GM19397 (cell line): ENCODE measurements around the gene ARL4C.

Experiments used
- ATAC-seq: cut with Tn5 transposase; IDR thresholded peaks from one replicate; pipeline ENCODE4 v1.9.1; 2021; ENCODE audit warnings: mild to moderate bottlenecking, moderate library complexity; ENCODE audit not compliant: unreplicated experiment

ARL4C gene, protein sequence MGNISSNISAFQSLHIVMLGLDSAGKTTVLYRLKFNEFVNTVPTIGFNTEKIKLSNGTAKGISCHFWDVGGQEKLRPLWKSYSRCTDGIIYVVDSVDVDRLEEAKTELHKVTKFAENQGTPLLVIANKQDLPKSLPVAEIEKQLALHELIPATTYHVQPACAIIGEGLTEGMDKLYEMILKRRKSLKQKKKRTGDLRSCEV

DNA sequence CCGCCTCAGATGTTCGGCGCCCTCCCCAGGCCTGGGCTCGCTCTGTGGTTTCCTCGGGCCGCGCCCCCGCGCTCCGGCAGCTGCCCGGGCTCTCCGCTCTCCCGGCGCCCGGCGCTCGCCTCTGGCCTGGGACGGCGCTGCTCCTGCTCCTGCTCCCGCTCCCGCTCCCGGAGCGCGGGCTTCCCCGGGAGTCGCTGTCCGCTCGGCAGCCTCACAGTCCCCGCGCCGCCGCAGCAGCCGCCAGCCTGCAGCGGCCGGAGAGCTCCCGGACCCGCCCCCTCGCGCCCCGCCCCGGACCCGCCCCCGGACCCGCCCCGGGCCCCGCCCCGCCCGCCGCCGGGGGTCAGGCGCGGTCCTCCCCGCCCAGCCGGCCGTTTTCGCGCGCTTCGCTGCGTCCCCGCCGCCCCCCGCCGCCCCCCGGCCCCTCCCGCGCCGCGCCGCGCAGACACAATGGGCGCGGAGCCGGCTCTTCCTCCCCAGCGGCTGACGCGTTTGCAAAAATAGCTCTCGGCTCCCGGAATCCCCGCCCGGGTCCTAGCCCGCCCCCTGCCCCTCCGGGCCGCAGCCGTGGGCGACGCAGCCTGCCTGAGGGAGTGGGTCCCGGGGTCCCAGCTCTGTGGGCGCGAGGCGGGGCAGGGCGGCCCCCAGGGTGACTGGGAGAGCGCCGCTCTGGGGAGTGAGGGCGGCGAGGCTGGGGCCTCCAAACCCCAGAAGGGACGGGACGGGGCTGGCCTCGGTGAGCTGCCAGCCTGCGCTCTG lies at the start of gene ARL4C:
Gene ARL4C, minus strand, starts transcription at position 247 of the 759 bp plus-strand sequence. CDS start 495 bp downstream, outside the sequence.
- ATAC-seq, result peak; percentile 53

DNA sequence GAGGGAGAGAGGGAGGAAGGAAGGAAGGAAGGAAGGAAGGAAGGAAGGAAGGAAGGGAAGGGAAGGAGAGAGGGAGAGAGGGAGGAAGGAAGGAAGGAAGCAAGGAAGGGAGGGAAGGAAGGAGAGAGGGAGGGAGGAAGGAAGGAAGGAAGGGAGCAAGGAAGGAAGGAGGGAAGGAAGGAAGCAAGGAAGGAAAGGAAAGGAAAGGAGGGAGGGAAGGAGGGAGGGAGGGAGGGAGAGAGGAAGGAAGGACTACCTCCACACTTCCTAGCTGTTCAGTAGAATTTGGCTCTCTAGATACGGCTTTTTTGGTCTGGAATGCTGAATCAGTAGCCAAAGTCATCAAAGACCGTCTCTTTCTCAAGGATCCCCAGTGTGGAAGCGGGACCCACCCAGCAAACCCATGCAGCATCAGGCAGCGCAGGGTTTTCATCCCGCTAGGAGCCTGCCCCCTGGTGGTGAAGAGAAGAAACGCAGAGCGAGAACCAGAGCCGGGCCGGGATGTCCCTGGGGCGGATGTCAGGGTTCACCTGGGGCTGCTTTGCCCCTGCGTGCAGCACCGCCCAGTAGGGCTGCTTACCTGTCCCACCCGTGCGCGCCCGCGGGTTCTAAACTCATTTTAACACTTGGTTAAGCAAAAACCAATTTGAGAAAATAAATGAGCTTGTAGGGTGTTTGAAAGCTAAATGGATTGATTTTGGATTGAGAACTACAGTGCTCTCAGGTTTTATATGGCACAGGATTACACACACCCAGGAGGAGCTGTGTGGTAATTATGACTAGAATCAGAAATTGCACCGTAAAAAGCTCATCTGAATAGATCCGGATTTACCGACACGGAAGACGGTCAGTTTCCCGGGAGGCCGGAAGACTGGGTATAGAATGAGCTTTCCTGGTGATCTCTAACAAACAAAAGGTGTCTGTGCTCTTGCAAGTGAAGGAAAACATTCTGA lies 48.1 kb upstream of the ARL4C start:
- ATAC-seq, result peak; percentile 57

DNA sequence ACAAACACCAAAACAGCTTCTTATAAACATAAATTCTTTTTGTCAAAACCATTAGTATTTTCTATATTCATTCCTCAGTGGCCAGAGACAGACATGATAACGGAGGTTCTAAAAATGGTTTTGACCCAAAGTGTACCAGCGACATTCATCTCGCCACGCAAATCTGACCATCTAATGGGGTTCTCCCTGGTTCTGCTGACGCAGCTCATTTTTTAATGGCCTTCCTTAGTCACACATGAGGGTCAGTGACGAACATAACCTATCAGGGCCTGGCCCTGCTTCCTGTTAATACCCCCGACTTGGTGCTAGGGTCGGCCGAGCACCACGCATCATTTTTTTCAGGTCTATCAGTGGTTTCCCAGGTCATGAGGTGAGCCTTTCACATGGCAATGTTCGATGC lies 45.9 kb upstream of the ARL4C start:
- ATAC-seq, result no peak

DNA sequence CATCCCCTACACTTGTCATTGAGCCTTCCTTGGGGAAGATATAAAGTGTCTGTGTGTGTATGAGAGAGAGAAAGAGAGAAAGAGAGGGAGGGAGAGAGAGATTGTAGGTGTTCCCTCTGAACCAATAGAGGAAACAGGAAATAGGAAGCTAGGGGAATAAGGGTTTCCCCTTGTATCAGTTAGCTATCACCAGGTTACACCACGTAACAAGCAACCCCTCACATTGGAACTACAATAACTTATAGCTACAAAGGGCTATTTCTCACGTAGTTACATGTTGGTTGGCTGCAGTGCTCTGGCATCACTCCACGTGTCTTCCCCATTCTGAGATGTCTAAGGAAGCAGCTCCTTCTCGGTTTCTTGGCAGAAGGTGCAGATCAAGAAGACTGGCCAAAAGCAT lies 41.0 kb upstream of the ARL4C start:
- ATAC-seq, result no peak

DNA sequence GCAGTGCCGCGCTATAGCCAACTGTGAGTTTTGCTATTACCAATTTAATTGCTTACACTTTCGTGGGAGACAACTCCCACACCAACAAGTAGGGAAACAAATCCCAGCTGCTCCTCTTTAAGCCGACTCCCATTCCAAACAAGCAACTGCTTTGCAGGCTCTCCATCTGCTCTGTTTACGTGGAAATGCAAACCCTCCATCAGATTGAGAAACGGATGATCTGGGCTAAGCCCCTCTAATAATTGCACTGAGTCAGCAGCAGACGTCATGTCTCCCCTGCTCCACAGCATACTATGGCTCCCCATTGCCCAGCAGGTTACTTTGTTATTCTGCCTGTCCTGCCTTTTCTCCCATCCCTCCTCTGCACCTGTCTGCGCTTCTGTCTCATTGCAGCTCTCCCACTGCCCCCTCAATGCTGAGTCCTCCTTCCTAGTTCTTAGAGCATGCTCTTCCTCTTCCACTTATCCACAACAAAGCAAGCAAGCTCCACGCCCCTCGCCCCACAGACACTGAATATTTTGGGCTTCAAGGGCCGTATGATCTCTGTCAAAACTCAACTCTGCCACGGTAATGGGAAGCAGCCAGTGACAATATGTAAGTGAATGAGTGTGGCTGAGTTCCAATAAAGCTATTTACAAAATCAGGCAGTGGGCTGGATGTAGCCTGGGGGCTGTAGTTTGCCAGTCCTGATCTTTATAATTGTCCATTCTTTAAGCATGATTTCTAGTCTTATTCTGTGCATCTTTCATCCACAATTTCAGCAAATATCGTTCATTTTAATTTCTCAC lies 39.5 kb upstream of the ARL4C start:
- ATAC-seq, result no peak

DNA sequence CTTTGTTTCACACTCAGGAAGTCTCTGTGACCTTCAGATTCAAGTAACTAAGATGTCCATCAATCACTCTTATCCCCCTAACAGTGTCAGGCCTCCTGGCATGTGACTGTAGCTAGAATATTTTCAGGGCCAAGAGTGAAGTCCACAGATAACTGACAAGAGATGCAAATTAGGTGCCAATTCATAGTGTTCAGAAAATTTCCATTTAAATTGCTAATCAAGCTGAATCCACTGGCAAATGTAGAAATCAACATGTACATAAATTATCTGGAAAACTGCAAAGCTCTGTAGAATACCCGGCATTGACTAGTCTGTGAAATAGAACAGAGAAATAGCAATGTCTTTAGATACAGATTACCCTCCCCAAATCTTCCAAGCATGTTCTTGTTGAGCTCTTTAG lies 38.6 kb upstream of the ARL4C start:
- ATAC-seq, result no peak

DNA sequence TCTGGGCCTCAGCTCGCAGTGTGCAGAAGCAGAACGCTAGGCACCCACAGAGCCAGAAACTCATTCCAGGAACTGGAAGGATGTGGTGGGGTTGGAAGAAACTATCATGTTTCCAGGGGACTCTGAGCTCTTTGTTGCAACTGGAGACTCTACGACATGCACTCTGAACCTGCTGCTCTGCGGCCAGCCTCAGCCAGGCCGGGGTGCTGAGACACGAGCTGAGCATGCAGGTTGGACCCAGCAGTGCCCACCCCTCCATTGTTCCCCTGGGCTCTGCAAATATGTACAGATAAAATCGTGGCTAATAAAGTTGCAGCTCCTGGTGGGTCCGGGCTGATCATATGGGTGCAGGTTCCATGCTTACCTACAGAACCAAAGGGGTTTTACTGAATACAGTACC lies 37.6 kb upstream of the ARL4C start:
- no peak for ATAC-seq

DNA sequence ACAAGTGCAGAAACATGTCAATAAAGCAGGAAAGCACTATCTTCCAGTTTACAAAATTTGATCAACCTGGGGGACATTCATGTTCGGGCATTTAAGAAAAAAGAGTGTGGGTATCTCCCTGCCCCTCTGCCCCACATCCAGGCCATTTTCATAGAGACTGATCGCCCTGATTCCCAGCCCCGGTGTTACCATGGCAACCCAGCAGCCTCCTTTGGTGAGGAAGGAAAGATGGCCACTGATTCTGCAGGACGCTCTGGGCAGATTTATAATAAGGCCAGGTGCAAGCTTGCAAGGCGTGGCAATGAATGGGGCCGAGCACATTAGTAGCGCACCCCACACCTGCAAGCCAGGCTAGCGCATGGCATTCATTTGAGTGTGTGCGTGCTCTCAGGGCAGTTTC lies 36.7 kb upstream of the ARL4C start:
- no peak for ATAC-seq

DNA sequence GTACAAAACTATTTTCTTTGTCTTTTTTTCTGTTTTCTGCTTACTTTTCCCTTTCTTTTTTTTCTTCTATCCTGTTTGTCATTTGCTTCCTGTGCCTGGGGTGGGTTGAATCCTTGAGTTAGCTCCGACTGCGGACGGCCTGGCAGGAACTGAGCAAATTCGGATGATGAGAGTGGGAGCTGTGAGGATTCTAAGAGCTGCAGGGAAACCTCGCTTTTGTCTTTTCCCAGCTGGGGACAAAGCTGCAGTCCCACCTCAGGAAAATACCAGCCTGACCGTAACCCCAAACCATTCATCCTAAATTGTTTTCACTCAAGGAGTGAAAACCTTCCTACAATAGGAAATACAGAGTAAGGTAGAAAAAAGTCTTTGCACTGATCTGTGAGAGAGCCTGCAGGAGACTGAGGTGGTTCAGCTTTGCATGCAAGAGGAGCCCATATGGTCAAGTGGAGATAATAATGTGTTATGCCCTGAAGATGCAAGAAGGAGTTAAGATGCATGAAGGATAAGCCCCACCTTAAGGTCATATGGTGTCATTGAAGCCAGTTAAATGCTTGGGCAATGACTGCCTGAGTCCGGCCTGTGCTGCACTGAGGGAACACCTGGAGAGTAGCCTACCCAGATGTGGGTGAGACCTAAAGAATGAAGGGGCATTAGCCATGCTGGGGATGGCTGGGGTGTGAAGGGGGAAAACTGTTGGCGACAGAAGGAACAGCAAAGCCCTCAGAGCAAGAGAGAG lies 31.7 kb upstream of the ARL4C start:
- ATAC-seq, result no peak

DNA sequence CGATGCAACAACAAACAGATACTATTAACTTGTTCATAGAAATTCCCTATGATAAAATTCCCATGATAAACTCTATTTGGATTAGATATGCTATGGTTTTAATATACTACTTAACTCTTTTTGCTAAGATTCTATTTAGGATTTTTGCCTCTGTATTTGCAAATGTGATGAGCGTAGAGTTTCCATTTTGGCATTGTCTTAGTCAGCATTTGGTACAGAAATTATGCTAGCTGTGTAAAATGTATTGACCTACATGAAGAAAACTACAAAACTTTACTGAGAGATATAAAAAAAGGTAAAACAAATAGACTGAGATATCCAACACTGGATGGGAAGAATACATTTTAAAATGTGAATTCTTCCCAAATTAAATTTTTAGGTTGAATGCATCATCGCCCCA lies 29.8 kb upstream of the ARL4C start:
- no peak for ATAC-seq

DNA sequence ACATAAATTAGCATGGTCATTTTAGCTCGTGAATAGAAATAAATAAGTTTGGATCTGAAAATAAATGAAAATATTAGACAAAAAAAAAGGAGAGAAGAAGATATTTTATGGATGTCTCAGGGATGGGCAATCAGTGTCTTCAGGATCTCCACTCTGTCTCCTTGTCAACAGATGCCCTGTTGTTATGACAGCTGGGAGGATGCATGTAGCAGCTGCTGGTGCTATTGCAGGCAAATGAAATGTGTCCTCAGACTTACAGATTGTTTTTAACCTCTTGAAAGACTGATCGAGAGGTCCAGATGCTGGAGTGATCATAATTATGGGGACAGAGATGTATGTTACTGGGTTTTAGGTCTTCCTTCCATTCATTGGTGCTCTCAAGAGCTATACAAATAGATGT lies 24.7 kb upstream of the ARL4C start:
- no peak for ATAC-seq

DNA sequence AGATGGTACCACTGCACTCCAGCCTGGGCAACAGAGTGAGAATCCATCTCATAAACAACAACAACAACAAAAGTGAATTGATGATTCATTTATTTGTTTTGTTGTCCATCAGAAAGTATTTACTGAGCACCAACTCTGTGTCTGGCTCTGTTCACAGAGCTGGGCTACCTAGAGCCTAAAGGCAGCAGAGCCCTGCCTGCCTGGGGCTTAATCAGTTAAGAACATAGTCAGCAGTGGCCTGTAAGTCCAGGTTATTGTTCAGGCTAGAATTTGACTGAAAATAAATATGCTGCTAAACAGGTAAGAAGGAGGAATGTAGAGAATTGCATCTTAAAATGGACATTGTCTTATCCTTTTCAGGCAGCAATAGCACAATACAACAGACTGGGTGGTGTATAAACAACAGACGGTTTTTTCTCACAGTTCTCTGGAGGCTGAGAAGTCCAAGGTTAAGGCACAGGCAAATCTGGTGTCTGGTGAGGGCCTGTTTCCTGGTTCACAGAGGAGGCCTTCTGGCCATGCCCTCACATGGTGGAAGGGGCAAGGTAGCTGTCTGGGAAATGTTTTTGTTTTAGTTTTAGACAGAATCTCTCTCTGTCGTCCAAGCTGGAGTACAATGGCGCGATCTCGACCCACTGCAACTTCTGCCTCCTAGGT lies 22.2 kb upstream of the ARL4C start:
- no peak for ATAC-seq

DNA sequence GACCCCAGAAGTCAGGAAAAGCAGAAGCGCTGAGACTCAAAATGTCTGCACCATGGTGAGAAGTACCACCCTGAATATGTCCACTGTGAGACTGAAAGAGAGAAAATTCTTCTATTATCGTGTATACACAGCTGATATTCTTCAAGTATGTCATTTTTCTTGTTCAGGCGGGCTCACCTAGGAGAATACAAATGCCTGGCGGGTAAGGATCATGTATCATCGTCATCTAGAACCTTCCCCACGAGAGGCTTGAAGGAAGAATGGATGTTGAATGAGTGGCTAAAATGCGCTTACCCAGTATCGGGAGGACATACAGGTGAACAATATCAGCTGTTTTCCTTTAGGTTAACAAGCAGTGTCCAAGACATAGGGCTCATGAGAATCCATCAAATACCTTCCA lies 21.1 kb upstream of the ARL4C start:
- no peak for ATAC-seq

DNA sequence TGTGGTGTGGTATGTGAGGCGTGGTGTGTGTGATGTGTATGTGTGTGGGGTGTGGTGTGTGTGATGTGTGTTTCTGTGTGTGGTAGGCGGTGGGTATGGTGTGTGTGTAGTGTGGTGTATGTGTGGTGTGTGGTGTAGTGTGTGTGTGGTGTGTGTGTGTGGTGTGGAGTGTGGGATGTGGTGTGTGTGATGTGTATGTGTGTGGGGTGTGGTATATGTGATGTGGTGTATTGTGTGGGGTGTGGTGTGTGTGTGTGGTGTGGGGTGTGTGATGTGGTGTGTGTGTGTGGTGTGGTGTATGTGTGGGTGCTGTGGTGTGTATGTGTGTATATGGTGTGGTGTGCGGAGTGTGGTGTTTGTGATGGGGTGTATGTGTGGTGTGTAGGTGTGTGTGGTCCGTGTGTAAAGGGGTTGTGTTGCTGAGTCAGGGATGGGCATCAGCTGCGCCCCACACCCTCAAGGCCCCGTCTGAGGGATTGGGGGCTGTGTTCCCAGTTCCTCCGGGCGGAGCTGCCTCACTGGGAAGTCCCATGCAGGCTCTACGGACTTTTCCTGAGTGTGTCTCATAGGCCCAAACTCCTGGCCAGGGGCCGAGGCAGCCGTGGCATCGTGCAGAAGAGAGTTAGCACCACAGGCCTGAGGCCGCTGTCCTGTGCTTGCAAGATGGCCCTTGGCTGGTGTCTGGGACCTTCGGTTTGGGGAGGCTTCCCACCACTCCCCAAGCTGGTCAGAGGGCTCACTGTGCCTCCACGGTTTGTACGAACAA lies 18.2 kb upstream of the ARL4C start:
- ATAC-seq, result no peak

DNA sequence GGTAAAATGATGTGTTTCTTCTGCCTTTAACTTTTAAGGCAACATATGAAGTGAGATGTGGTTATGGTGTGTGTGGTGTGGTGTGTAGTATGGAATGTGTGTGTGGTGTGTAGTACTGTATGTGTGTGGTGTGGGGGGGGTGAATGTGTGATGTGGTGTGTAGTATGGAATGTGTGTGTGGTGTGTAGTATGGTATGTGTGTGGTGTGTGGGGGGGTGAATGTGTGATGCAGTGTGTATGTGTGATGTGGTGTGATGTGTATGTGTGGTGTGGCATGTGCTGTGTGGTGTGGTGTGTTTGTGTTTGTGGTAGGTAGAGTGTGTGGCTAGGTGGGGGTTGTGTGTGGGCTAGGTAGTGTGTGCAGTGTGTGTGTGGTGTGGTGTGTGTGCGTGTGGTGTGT lies 17.2 kb upstream of the ARL4C start:
- no peak for ATAC-seq

DNA sequence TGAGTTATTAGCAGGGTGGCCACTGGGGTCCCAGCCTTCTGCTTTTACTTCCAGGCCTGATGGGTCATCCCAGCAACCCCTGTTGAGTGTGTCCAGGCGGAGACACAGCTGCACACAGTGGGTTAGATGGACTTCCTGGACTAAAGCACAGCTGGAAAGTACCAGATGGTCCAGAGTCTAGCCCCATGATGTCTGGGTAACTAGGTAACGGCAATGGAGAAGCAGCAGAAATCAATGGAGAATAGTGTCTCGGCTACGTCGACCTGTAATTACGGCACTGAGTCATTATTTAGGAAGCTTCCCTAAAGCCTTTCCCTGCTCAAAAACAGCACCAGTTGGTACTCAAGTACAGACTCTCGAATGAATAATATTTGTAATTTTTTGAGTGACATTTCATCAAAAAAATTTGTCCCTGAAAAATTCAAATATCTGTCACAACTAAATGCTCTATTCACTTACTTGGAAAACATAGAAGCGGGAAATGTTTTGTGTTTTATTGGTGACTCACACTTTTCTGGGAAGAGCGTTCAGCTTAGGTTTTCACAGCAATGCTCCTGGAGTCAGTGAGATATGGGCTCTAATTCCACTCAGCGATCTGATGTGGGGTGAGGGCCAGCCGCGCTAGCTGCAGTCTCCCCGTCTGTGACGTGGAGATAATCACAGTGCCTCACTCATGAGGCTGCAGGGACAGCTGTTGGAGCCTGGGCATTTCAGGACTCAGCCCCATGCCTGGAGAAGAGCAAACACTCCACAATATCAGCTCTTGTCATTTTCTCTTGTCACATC lies 16.2 kb upstream of the ARL4C start:
- no peak for ATAC-seq

DNA sequence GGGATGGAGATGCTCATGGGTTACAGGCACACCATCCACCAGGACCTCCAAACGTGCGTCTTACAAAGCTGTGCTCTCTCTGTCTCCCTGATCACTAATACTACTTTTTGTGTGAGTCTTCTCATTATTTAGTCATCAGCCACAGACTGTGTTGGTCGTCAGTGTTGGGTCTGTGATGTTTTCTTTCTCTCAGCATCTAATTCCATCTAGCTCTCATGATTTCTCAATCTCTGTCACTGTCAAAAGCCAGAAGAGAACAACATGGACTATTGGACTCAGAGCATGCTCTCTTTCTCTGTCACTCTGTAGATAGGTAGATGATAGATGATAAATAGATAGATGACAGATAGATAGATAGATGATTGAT lies 6.0 kb upstream of the ARL4C start:
- ATAC-seq, result no peak

DNA sequence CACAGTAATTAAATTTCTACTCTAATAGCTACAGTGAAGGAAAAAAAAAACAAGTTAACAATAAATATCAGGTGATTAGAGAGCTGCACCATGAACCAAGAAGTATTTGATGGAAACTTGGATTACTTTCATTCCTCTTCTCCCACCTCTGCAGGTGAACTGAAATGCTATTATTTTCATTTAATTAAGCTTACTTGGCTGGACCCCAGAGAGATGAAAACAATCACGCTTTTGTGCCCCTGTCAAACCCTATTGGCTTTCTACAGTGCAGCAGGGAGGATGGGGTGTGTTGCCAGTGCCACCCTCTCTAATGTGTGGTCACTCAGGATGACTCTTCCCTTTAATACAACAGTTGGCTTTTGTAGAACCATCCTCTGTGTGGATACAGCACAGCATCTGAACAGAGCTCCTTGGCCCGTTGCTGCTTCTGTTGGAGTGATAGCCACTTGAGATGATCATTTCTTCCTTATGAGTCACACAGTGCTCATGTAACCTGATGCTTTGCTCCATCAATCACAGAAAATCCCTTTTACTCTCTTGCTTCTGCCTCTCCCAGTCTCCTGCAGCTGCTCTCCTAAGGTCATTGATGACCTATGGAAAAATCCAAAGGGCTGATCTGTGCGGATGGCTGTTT lies 5.5 kb upstream of the ARL4C start:
- no peak for ATAC-seq
